ENCODE data around the gene IQGAP2.
"Not testable (repeated sequence)": the region's sequence is repeated elsewhere in the genome, so short reads cannot be mapped to it uniquely, and the experiment has no call there.

The IQGAP2 gene

GRCh38 chr5:76402886-76403765, at the start of gene IQGAP2:
Gene IQGAP2, plus strand, starts transcription at chr5:76403285. Its CDS starts 261 bp downstream, at chr5:76403546.
- DNase-seq = peak; percentile 95

GRCh38 chr5:76356887-76357286, 46.2 kb upstream of the IQGAP2 start:
- DNase-seq = no peak

GRCh38 chr5:76363352-76364225, 39.5 kb upstream of the IQGAP2 start:
- DNase-seq = peak; percentile 20

GRCh38 chr5:76364226-76364589, 38.9 kb upstream of the IQGAP2 start:
- DNase-seq = no peak

GRCh38 chr5:76365561-76365960, 37.5 kb upstream of the IQGAP2 start:
- peak; percentile 34 for DNase-seq

- no peak for DNase-seq
Observed at GRCh38 chr5:76366596-76366995, 36.5 kb upstream of the IQGAP2 start.

- peak; percentile 88 for DNase-seq
Observed at GRCh38 chr5:76367623-76368371, 35.3 kb upstream of the IQGAP2 start.

GRCh38 chr5:76368941-76369340, 34.1 kb upstream of the IQGAP2 start:
- DNase-seq = no peak

- DNase-seq = not testable (repeated sequence)
Observed at GRCh38 chr5:76369668-76370067, 33.4 kb upstream of the IQGAP2 start.

GRCh38 chr5:76371960-76372322, 31.1 kb upstream of the IQGAP2 start:
- DNase-seq = no peak

GRCh38 chr5:76372323-76373054, 30.6 kb upstream of the IQGAP2 start:
- DNase-seq = peak; percentile 57

GRCh38 chr5:76376148-76376865, 26.8 kb upstream of the IQGAP2 start:
- DNase-seq = no peak

- no peak for DNase-seq
Observed at GRCh38 chr5:76376866-76377230, 26.2 kb upstream of the IQGAP2 start.

GRCh38 chr5:76378355-76378754, 24.7 kb upstream of the IQGAP2 start:
- DNase-seq = no peak

- no peak for DNase-seq
Observed at GRCh38 chr5:76379316-76379715, 23.8 kb upstream of the IQGAP2 start.

- DNase-seq = no peak
Observed at GRCh38 chr5:76379855-76380254, 23.2 kb upstream of the IQGAP2 start.

GRCh38 chr5:76380346-76381066, 22.6 kb upstream of the IQGAP2 start:
- DNase-seq = no peak

- no peak for DNase-seq
Observed at GRCh38 chr5:76383126-76383832, 19.8 kb upstream of the IQGAP2 start.

GRCh38 chr5:76384189-76384588, 18.9 kb upstream of the IQGAP2 start:
- no peak for DNase-seq

- no peak for DNase-seq
Observed at GRCh38 chr5:76384705-76385104, 18.4 kb upstream of the IQGAP2 start.
